GM23338 (cell line): Measurements from ENCODE around the gene KRTAP4-11. TPM values are rescaled to one million over a fixed set of nuclear protein-coding genes. Genes with fewer than 3 reads are reported as not detected.

Experiments used
- ATAC-seq: fragments of 200-7000 bp; cut with Tn5 transposase; 3 replicates; pipeline ENCODE4 v1.9.1; 2020
- DNase-seq: peaks from one replicate; pipeline ENCODE4 v3.0.0-alpha.2; 2015; ENCODE audit warnings: low spot score
- H2AFZ ChIP-seq: fragments of 200-600 bp; sonication (generic); 2 replicates; pipeline ENCODE4 v1.8.0; 2016; ENCODE audit warnings: antibody characterized with exemption, mild to moderate bottlenecking, moderate library complexity
- H3F3A ChIP-seq: fragments of 200-600 bp; sonication (generic); replicated peaks from 2 replicates; pipeline ENCODE4 v1.8.0; 2017; ENCODE audit warnings: antibody characterized with exemption, mixed run types, low read depth
- H3K27ac ChIP-seq: fragments of 200-600 bp; sonication (generic); 2 replicates; pipeline ENCODE4 v1.6.1; 2016; ENCODE audit warnings: low read depth
- H3K27me3 ChIP-seq: fragments of 200-600 bp; sonication (generic); 2 replicates; pipeline ENCODE4 v1.8.0; 2016; ENCODE audit warnings: mild to moderate bottlenecking, mixed run types, moderate library complexity; ENCODE audit not compliant: insufficient read depth
- H3K36me3 ChIP-seq: fragments of 200-600 bp; sonication (generic); 2 replicates; pipeline ENCODE4 v1.8.0; 2016; ENCODE audit warnings: mild to moderate bottlenecking; ENCODE audit not compliant: insufficient read depth
- H3K4me1 ChIP-seq: fragments of 200-600 bp; sonication (generic); 2 replicates; pipeline ENCODE4 v1.8.0; 2016; ENCODE audit warnings: mild to moderate bottlenecking, moderate library complexity; ENCODE audit not compliant: insufficient read depth
- H3K4me2 ChIP-seq: fragments of 200-600 bp; sonication (generic); 2 replicates; pipeline ENCODE4 v1.7.1; 2017; ENCODE audit warnings: mixed run types
- H3K4me3 ChIP-seq: fragments of 200-600 bp; sonication (generic); 2 replicates; pipeline ENCODE4 v1.6.1; 2016; ENCODE audit warnings: mixed run types
- H3K79me2 ChIP-seq: fragments of 200-600 bp; sonication (generic); replicated peaks from 2 replicates; pipeline ENCODE4 v1.8.0; 2017; ENCODE audit warnings: mild to moderate bottlenecking; ENCODE audit not compliant: insufficient read depth
- H3K9me2 ChIP-seq: fragments of 200-600 bp; sonication (generic); 2 replicates; pipeline ENCODE4 v1.8.0; 2017; ENCODE audit not compliant: insufficient read depth
- H4K20me1 ChIP-seq: fragments of 200-600 bp; sonication (generic); replicated peaks from 2 replicates; pipeline ENCODE4 v1.8.0; 2017; ENCODE audit warnings: mild to moderate bottlenecking; ENCODE audit not compliant: insufficient read depth
- H3K27ac Mint-ChIP-seq: 2 replicates; pipeline ENCODE4 v1.8.0; 2020; ENCODE audit warnings: inconsistent platforms, mild to moderate bottlenecking, moderate library complexity, mixed read lengths
- H3K27me3 Mint-ChIP-seq: 3 replicates; pipeline ENCODE4 v1.8.0; 2022; ENCODE audit warnings: low read depth, mild to moderate bottlenecking, moderate library complexity, mixed read lengths, inconsistent platforms; ENCODE audit not compliant: insufficient read depth, poor library complexity
- H3K36me3 Mint-ChIP-seq: 3 replicates; pipeline ENCODE4 v1.8.0; 2021; ENCODE audit warnings: low read depth, mild to moderate bottlenecking, inconsistent platforms, moderate library complexity, mixed read lengths
- H3K4me1 Mint-ChIP-seq: 3 replicates; pipeline ENCODE4 v1.8.0; 2020; ENCODE audit warnings: mild to moderate bottlenecking, inconsistent platforms, mixed read lengths
- H3K4me3 Mint-ChIP-seq: 3 replicates; pipeline ENCODE4 v1.8.0; 2021; ENCODE audit warnings: moderate library complexity, mild to moderate bottlenecking, inconsistent platforms, mixed read lengths
- H3K9me3 Mint-ChIP-seq: 3 replicates; pipeline ENCODE4 v1.8.0; 2020; ENCODE audit warnings: moderate library complexity, mild to moderate bottlenecking, inconsistent platforms, mixed read lengths
- CREB1 ChIP-seq: fragments of 250-450 bp; sonication (Bioruptor Pico); IDR thresholded peaks from 2 replicates; pipeline ENCODE4 v1.5.0; 2020; ENCODE audit warnings: low read depth, mild to moderate bottlenecking, moderate library complexity
- EZH2 ChIP-seq: fragments of 200-600 bp; sonication (generic); IDR thresholded peaks from one replicate; pipeline ENCODE4 v1.8.0; 2017; ENCODE audit warnings: antibody characterized with exemption, mild to moderate bottlenecking, low read depth; ENCODE audit not compliant: unreplicated experiment
- EZH2phosphoT487 ChIP-seq: fragments of 200-600 bp; sonication (generic); IDR thresholded peaks from one replicate; pipeline ENCODE4 v1.8.1; 2018; ENCODE audit warnings: antibody characterized with exemption; ENCODE audit not compliant: unreplicated experiment
- JUNB ChIP-seq: IDR thresholded peaks from one replicate; pipeline ENCODE4 v1.6.1; 2016; ENCODE audit warnings: antibody characterized with exemption; ENCODE audit not compliant: unreplicated experiment
- NANOG ChIP-seq: IDR thresholded peaks from 2 replicates; pipeline ENCODE4 v1.6.1; 2016; ENCODE audit warnings: antibody characterized with exemption, borderline replicate concordance
- POLR2AphosphoS5 ChIP-seq: IDR thresholded peaks from 2 replicates; pipeline ENCODE4 v1.6.1; 2016; ENCODE audit warnings: antibody characterized with exemption, low read depth
- STAT1 ChIP-seq: IDR thresholded peaks from one replicate; pipeline ENCODE4 v1.6.1; 2016; ENCODE audit warnings: antibody characterized with exemption; ENCODE audit not compliant: unreplicated experiment
- ZNF114 ChIP-seq: fragments of 250-450 bp; sonication (Bioruptor Pico); IDR thresholded peaks from 2 replicates; pipeline ENCODE4 v1.5.0; 2020; ENCODE audit warnings: mild to moderate bottlenecking, moderate library complexity
- ZNF331 ChIP-seq: fragments of 250-450 bp; sonication (Bioruptor Pico); IDR thresholded peaks from 2 replicates; pipeline ENCODE4 v1.5.0; 2020; ENCODE audit warnings: low read depth, mild to moderate bottlenecking, moderate library complexity
- polyA plus RNA-seq: library from polyadenylated mRNA; unstranded; fragments of >200 nt; fragmentation: Nextera tagmentation; extraction: Ambion mirVana; gene quantifications from 2 replicates; pipeline ENCODE4 v1.2.1, GENCODE V29; 2016
- total RNA-seq: library from RNA; depleted of rRNA; stranded (reverse); fragments of >200 nt; shearing (Covaris generic); gene quantifications from 2 replicates; pipeline ENCODE4 v1.2.3, GENCODE V29; 2014
- TF ChIP-seq, protein P1 (sequence below): IDR thresholded peaks from one replicate; pipeline ENCODE4 v1.6.1; 2018; ENCODE audit warnings: antibody characterized with exemption; ENCODE audit not compliant: unreplicated experiment
- TF ChIP-seq, protein P2 (sequence below): IDR thresholded peaks from 2 replicates; pipeline ENCODE4 v1.6.1; 2016; ENCODE audit warnings: antibody characterized with exemption
- TF ChIP-seq, protein P3 (sequence below): fragments of 250-450 bp; sonication (Bioruptor Pico); IDR thresholded peaks from 2 replicates; pipeline ENCODE4 v1.5.0; 2020; ENCODE audit warnings: mild to moderate bottlenecking, moderate library complexity
- TF ChIP-seq, protein P4 (sequence below), 2 experiments: fragments of 200-600 bp in 1 of 2; sonication (generic) in 1 of 2; conservative IDR thresholded peaks; 2 replicates each; pipeline versions ENCODE4 v1.5.1 to v1.6.1; 2016 to 2017; ENCODE audit warnings: antibody characterized with exemption in 2 of 2, low read depth in 2 of 2, mild to moderate bottlenecking in 2 of 2, moderate library complexity in 1 of 2

Gene KRTAP4-11
- total and polyA plus RNA-seq, 2 experiments from 2014 or later: not detected

DNA sequence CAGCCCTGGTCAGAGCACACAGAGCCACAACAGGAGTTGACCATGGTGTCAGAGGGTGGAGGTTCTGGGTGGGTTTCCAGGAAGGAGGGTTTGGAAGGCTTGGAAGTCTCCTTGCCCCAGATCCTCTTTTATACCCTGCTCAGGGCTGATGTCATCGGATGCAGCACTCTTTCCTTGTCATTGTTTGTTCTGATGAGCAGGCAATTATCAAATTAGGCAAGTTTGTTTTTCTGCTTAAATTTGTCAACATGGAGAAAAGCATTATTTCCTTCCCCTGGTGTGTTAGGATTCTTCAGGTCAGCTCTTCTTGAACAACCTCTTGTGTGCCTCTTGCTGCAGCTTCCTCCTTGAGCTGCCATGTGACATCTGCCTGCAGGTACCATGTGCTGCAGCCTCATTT, 42.5 kb upstream of the KRTAP4-11 start, which contains the start of gene KRTAP4-4:
KRTAP4-4 (minus strand) TSS at position 101 of the 400 bp plus-strand sequence; CDS start at position 44, 57 bp downstream.
- no peaks in the 10 kb centered on the region for H3K79me2 ChIP-seq
- H3K4me1 ChIP-seq: no peaks in the 10 kb centered on the region
- H4K20me1 ChIP-seq: no peaks in the 10 kb centered on the region
- H3K4me2 ChIP-seq: no peak within 1 kb of the TSS
- H3K9me2 ChIP-seq: no peaks in the 10 kb centered on the region
- no peak within 1 kb of the TSS for H3K27ac ChIP-seq
- H3K36me3 ChIP-seq: no peaks in the 10 kb centered on the region
- H2AFZ ChIP-seq: no peak within 1 kb of the TSS; the same call in 1 of the 2 replicates
- ATAC-seq (no peak), DNase-seq (no peak)
- no peaks in the 10 kb centered on the region for H3K27me3 ChIP-seq
- Mint-ChIP-seq H3K36me3 (no peaks in the 10 kb centered on the region), H3K27me3 (peaks cover 5% of the 10 kb centered on the region), H3K4me3 (no peak within 1 kb of the TSS), H3K9me3 (no peaks in the 10 kb centered on the region), H3K27ac (no peak within 1 kb of the TSS), H3K4me1 (peaks cover 3% of the 10 kb centered on the region; the same call in 2 of the 3 replicates)
- H3F3A ChIP-seq: no peaks in the 10 kb centered on the region
- TF ChIP-seq ZNF114 (CRISPR knock-in tag) (no peak), POLR2AphosphoS5 (no peak), NANOG (no peak), EZH2 (no peak), EZH2phosphoT487 (no peak), ZNF331 (CRISPR knock-in tag) (no peak), CREB1 (CRISPR knock-in tag) (no peak), JUNB (no peak), STAT1 (no peak)
- TF ChIP-seq, protein P1, sequence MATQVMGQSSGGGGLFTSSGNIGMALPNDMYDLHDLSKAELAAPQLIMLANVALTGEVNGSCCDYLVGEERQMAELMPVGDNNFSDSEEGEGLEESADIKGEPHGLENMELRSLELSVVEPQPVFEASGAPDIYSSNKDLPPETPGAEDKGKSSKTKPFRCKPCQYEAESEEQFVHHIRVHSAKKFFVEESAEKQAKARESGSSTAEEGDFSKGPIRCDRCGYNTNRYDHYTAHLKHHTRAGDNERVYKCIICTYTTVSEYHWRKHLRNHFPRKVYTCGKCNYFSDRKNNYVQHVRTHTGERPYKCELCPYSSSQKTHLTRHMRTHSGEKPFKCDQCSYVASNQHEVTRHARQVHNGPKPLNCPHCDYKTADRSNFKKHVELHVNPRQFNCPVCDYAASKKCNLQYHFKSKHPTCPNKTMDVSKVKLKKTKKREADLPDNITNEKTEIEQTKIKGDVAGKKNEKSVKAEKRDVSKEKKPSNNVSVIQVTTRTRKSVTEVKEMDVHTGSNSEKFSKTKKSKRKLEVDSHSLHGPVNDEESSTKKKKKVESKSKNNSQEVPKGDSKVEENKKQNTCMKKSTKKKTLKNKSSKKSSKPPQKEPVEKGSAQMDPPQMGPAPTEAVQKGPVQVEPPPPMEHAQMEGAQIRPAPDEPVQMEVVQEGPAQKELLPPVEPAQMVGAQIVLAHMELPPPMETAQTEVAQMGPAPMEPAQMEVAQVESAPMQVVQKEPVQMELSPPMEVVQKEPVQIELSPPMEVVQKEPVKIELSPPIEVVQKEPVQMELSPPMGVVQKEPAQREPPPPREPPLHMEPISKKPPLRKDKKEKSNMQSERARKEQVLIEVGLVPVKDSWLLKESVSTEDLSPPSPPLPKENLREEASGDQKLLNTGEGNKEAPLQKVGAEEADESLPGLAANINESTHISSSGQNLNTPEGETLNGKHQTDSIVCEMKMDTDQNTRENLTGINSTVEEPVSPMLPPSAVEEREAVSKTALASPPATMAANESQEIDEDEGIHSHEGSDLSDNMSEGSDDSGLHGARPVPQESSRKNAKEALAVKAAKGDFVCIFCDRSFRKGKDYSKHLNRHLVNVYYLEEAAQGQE: no peak
- TF ChIP-seq, protein P2, sequence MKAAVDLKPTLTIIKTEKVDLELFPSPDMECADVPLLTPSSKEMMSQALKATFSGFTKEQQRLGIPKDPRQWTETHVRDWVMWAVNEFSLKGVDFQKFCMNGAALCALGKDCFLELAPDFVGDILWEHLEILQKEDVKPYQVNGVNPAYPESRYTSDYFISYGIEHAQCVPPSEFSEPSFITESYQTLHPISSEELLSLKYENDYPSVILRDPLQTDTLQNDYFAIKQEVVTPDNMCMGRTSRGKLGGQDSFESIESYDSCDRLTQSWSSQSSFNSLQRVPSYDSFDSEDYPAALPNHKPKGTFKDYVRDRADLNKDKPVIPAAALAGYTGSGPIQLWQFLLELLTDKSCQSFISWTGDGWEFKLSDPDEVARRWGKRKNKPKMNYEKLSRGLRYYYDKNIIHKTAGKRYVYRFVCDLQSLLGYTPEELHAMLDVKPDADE: no peak
- TF ChIP-seq, protein P3, sequence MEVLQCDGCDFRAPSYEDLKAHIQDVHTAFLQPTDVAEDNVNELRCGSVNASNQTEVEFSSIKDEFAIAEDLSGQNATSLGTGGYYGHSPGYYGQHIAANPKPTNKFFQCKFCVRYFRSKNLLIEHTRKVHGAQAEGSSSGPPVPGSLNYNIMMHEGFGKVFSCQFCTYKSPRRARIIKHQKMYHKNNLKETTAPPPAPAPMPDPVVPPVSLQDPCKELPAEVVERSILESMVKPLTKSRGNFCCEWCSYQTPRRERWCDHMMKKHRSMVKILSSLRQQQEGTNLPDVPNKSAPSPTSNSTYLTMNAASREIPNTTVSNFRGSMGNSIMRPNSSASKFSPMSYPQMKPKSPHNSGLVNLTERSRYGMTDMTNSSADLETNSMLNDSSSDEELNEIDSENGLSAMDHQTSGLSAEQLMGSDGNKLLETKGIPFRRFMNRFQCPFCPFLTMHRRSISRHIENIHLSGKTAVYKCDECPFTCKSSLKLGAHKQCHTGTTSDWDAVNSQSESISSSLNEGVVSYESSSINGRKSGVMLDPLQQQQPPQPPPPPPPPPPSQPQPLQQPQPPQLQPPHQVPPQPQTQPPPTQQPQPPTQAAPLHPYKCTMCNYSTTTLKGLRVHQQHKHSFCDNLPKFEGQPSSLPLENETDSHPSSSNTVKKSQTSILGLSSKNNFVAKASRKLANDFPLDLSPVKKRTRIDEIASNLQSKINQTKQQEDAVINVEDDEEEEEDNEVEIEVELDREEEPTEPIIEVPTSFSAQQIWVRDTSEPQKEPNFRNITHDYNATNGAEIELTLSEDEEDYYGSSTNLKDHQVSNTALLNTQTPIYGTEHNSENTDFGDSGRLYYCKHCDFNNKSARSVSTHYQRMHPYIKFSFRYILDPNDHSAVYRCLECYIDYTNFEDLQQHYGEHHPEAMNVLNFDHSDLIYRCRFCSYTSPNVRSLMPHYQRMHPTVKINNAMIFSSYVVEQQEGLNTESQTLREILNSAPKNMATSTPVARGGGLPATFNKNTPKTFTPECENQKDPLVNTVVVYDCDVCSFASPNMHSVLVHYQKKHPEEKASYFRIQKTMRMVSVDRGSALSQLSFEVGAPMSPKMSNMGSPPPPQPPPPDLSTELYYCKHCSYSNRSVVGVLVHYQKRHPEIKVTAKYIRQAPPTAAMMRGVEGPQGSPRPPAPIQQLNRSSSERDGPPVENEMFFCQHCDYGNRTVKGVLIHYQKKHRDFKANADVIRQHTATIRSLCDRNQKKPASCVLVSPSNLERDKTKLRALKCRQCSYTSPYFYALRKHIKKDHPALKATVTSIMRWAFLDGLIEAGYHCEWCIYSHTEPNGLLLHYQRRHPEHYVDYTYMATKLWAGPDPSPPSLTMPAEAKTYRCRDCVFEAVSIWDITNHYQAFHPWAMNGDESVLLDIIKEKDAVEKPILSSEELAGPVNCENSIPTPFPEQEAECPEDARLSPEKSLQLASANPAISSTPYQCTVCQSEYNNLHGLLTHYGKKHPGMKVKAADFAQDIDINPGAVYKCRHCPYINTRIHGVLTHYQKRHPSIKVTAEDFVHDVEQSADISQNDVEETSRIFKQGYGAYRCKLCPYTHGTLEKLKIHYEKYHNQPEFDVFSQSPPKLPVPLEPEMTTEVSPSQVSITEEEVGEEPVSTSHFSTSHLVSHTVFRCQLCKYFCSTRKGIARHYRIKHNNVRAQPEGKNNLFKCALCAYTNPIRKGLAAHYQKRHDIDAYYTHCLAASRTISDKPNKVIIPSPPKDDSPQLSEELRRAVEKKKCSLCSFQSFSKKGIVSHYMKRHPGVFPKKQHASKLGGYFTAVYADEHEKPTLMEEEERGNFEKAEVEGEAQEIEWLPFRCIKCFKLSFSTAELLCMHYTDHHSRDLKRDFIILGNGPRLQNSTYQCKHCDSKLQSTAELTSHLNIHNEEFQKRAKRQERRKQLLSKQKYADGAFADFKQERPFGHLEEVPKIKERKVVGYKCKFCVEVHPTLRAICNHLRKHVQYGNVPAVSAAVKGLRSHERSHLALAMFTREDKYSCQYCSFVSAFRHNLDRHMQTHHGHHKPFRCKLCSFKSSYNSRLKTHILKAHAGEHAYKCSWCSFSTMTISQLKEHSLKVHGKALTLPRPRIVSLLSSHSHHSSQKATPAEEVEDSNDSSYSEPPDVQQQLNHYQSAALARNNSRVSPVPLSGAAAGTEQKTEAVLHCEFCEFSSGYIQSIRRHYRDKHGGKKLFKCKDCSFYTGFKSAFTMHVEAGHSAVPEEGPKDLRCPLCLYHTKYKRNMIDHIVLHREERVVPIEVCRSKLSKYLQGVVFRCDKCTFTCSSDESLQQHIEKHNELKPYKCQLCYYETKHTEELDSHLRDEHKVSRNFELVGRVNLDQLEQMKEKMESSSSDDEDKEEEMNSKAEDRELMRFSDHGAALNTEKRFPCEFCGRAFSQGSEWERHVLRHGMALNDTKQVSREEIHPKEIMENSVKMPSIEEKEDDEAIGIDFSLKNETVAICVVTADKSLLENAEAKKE (CRISPR knock-in tag): no peak
- TF ChIP-seq, protein P4, sequence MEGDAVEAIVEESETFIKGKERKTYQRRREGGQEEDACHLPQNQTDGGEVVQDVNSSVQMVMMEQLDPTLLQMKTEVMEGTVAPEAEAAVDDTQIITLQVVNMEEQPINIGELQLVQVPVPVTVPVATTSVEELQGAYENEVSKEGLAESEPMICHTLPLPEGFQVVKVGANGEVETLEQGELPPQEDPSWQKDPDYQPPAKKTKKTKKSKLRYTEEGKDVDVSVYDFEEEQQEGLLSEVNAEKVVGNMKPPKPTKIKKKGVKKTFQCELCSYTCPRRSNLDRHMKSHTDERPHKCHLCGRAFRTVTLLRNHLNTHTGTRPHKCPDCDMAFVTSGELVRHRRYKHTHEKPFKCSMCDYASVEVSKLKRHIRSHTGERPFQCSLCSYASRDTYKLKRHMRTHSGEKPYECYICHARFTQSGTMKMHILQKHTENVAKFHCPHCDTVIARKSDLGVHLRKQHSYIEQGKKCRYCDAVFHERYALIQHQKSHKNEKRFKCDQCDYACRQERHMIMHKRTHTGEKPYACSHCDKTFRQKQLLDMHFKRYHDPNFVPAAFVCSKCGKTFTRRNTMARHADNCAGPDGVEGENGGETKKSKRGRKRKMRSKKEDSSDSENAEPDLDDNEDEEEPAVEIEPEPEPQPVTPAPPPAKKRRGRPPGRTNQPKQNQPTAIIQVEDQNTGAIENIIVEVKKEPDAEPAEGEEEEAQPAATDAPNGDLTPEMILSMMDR (conservative IDR thresholded peaks at IDR 0.05; ENCODE audit: low read depth in 2 of 2): no peak
- no peak within 1 kb of the TSS for H3K4me3 ChIP-seq
